Pons (tissue), 1 donor: Measurements from ENCODE around the gene LGALS9B.
"Not testable (repeated sequence)": the region's sequence is repeated elsewhere in the genome, so short reads cannot be mapped to it uniquely, and the experiment has no call there.

Experiments
- DNase-seq: peaks from one replicate; pipeline ENCODE4 v3.0.0-alpha.2; 2016; ENCODE audit warnings: low spot score

LGALS9B gene

DNA sequence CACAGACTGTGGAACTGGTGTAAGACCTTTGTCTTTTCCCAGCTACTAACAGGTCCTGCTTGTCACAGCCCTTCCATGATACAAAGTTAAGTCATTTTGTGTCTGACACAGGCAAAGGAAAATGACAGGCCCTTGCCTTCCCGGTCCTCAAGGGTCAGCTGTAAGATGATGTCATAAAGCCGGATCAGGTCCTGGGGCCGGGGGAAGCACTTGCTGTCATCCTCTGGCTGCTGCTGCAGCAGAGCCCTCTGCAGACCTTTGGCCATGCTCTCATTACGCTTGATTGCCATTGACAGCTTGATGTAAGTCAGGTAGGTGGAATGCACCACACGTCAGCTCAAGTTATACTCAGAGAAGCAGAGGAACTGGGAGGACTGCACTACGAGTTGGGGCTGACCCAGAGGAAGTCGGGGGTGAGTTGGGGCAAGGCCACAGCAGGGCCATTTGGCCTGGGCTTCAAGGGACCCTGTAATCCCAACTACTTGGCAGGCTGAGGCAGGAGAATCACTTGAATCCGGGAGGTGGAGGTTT, 50.9 kb downstream of the LGALS9B start:
- not testable (repeated sequence) for DNase-seq

DNA sequence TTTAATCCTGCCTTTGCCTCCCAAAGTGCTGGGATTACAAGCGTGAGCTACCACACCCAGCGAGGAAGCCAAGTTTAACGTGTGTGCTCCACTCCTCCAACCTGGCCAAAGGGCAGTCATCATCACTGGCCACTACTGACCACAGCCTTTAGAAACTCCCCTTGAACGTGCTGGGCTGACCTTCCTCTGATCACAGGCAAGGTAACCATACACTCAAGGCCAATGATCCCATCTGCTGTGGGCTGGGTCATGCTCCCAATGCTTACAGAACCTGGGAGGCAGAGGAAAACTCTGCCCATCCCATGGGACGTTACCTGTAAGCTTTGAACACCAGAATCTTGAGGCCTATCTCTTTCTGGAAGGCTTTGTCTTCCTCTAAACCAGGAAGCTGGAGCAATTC, 51.9 kb downstream of the LGALS9B start:
- DNase-seq = not testable (repeated sequence)

GRCh38 chr17:20401306-20402022, 65.9 kb downstream of the LGALS9B start:
- DNase-seq = not testable (repeated sequence)

DNA sequence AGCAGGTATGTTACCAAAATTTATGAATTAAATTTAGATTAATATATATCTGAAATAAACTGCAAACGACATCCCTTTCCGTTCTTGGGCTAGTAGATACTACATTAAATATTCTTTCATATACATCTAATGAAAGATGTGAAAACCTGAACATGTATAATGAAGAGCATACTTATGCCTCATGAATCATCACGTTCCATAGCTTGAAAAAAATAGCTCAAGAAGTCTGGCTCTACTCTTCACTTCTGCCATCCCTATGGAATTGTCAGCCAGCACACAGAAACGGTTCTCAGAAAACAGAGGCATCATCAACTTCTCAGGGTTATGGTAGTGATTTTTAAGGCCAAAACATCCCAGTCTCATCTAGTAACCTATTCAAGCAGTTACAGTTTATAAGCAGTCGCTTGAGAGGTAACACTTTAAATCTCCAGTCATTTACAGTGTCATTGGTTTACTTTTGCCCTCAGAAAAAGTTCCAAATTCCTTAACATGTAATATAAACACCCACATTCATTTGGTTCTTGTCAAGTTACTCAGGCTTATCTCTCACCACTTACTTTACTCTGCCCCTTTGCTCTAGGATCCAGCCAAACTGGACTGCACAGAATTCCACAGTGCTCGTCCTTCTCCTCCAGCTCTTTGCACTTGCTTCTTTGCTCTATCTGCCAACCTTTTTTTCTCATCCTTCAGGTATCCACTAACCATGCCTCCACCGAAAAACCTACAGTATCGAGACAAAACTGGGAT, 66.6 kb downstream of the LGALS9B start:
- DNase-seq = not testable (repeated sequence)
